Measurements from ENCODE around the gene NANOGP8.

The NANOGP8 gene

GRCh38 chr15:35071106-35071505 lies 14.0 kb downstream of the NANOGP8 start:
- no peak overlapping the region for H3K4me3 ChIP-seq (ENCODE audit: low read depth, low read length)
- no peak for DNase-seq (ENCODE audit: low read depth)
- in situ Hi-C loops (cut with HindIII; ENCODE audit: low sequenced_read_pairs): no loop called here
- TF ChIP-seq CTCF (IDR thresholded peaks at IDR 0.05; ENCODE audit: low read depth, low read length, missing control alignments): no peak

DNA sequence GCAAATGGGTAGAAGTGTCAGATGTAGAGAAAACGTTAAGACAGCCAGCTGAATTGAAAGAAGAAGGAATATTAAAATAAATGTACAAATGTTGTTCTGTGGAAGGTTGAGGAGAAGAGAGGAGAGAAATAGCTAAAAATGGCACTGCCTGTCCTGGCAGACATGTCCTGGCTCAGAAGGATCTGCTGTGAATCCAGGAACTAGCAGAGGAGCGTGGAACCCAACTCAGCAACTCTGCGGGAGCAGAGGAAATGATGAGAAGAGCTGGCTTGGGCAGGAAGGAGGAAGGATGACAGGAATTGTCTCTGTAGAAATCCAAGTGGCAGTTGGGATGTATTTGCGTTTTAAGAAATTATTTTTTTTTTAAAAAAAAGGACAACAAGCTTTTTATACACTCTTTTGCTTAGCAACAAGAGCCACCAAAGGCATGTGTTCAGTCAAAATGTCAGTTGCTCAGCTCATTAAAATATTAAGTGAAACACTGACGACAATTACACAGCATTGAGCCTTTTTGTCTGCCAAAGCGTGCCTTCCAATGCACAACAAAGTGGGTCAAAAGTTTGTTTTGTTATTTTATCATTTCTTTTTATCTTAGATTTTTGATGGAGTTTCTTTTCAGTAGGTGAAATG lies 16.1 kb downstream of the NANOGP8 start:
- in situ Hi-C loops (cut with HindIII; ENCODE audit: low sequenced_read_pairs): no loop called here
- TF ChIP-seq CTCF (IDR thresholded peaks at IDR 0.05; ENCODE audit: low read depth, low read length, missing control alignments): no peak
- H3K4me3 ChIP-seq (ENCODE audit: low read depth, low read length): no peak overlapping the region

DNA sequence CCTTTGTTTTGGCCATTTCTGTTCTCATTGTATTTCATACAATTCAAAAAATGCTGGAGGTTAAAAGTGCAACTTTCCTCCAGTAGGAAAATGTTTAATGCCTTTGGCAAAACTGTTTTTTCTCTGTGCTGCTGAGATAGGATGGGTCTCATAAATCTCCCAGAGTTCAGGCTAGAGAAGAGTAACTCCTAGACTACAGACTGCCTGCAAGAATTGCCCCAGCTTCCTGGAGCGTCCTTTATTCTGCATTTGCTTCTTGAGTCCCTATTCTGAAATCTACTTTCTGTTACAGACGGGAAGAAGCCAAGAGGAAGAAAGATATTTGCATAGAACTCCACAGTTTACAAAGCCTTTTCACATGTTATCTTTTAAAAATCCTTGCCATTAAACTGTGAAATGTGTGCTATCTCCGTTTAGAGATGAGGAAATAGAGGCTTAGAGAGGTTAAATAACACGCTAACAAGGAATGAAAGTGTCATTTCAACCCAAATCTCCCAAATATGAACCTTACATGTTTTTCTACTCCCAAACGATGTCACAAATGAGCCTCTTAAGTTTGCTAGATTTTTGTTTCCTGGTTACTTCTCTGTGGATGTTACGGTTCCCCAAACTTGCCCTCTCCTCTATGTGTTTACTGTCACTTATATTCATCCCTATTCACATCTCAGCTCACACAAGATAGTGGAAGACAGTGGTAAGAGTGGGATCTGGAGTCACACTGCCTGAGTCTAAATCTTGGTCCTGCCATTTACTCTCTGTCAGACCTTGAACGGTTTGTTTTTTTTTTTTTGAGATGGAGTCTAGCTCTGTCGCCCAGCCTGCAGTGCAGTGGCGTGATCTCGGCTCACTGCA lies 17.4 kb downstream of the NANOGP8 start:
- in situ Hi-C loops (cut with HindIII; ENCODE audit: low sequenced_read_pairs): no loop called here
- H3K4me3 ChIP-seq (ENCODE audit: low read depth, low read length): no peak overlapping the region
- DNase-seq (ENCODE audit: low read depth): no peak
- no peak for TF ChIP-seq CTCF (IDR thresholded peaks at IDR 0.05; ENCODE audit: low read depth, low read length, missing control alignments)

More for the DNA sequence above, 16.1 kb downstream of the NANOGP8 start:
- no peak for DNase-seq (ENCODE audit: low read depth)

DNA sequence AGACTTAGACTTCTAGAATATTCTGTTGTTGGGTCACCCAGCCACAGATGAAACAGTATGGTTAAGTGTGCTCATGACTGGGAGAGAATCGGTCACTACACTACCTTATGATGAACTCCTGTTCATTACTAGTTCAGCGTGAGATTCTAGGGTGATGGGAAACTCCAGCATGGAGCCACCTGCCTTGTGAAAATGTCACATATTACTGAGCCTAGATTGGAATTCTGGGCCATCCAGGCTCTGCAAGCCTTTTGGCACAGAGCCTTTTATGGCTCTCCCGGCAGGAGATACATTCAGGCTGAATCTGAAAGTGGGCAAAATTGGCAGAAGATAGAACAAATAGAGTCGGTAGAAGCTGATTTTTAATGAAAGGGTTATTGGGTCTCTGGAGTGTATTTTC lies 19.0 kb downstream of the NANOGP8 start:
- DNase-seq (ENCODE audit: low read depth): no peak
- TF ChIP-seq CTCF (IDR thresholded peaks at IDR 0.05; ENCODE audit: low read depth, low read length, missing control alignments): no peak
- in situ Hi-C loops (cut with HindIII; ENCODE audit: low sequenced_read_pairs): no loop called here
- H3K4me3 ChIP-seq (ENCODE audit: low read depth, low read length): no peak overlapping the region

DNA sequence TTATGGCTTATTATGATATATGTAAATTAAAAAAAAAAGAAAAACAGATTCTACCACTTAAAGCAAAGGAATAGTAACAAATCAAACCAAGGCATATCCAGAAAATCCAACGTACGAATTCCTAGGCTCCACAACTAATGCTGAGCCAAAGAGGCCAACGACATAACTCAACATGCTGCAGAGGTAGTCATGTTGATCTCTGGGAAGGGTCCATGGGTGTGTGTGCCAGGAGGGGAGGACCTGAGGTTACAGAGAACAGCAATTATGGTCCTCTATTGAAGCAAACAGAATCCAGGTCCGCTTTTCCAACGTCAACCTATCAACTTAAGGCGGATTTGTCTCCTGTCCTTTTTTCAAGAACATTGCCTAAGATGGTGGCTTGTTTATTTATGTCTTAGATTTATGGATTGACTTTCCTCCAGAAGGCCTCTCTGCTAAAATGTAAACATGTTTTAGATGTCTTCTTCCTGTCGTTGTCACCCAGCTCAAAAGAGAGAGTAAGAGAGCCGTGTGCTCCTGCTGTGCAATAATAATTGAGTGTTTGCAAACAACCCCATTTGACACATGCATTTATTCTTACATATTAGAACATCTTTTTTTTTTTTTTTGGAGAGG lies 20.4 kb downstream of the NANOGP8 start:
- H3K4me3 ChIP-seq (ENCODE audit: low read depth, low read length): no peak overlapping the region
- DNase-seq (ENCODE audit: low read depth): no peak
- no peak for TF ChIP-seq CTCF (IDR thresholded peaks at IDR 0.05; ENCODE audit: low read depth, low read length, missing control alignments)
- in situ Hi-C loops (cut with HindIII; ENCODE audit: low sequenced_read_pairs): no loop called here

DNA sequence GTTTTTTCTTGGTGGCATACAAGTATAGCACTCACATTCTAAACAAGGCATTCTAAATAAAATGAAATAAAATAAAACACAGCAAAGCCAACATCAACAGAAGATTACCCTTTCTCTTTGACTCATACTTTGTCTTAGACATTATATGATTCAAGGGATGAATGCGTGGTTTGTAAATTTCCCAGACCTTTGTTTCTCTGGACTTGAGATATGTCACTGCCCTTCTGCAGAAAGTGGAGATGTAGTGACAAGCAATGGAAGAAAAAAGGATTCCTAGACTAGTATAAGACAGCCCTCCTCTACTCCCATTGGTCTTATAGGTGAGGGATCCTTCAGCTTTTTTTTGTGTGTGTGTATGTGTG lies 22.4 kb downstream of the NANOGP8 start:
- in situ Hi-C loops (cut with HindIII; ENCODE audit: low sequenced_read_pairs): no loop called here
- no peak for DNase-seq (ENCODE audit: low read depth)
- no peak for TF ChIP-seq CTCF (IDR thresholded peaks at IDR 0.05; ENCODE audit: low read depth, low read length, missing control alignments)
- H3K4me3 ChIP-seq (ENCODE audit: low read depth, low read length): no peak overlapping the region
